NCI-H82 treated with DMSO at 0.1 percent for 48 hours (cell line): ENCODE results near the gene CHSY1.

Experiments
- DNase-seq: peaks from one replicate; lab custom pipeline; 2025; ENCODE audit not compliant: unreplicated experiment; lab: John Stamatoyannopoulos, UW

The CHSY1 gene

GRCh38 chr15:101267320-101268104 is 15.7 kb upstream of the CHSY1 start:
- no peak for DNase-seq

GRCh38 chr15:101266787-101267186 is 14.9 kb upstream of the CHSY1 start:
- DNase-seq = no peak

- DNase-seq = no peak
These were observed 14.2 kb upstream of the CHSY1 start for GRCh38 chr15:101266034-101266433.

- no peak for DNase-seq
These were observed 13.2 kb upstream of the CHSY1 start for GRCh38 chr15:101264911-101265641.

GRCh38 chr15:101264011-101264410 is 12.2 kb upstream of the CHSY1 start:
- DNase-seq = no peak

GRCh38 chr15:101262551-101262950 is 10.7 kb upstream of the CHSY1 start:
- DNase-seq = no peak

GRCh38 chr15:101258238-101259144 is 6.6 kb upstream of the CHSY1 start:
- peak; percentile 8 for DNase-seq

- no peak for DNase-seq
These were observed 4.9 kb upstream of the CHSY1 start for GRCh38 chr15:101256757-101257156.

GRCh38 chr15:101255615-101256241 is 3.9 kb upstream of the CHSY1 start:
- DNase-seq = peak; percentile 23

- no peak for DNase-seq
These were observed 3.2 kb upstream of the CHSY1 start for GRCh38 chr15:101255051-101255395.

GRCh38 chr15:101254157-101255050 is 2.6 kb upstream of the CHSY1 start:
- DNase-seq = no peak

GRCh38 chr15:101252836-101253235 is 988 bp upstream of the CHSY1 start:
- DNase-seq = no peak

GRCh38 chr15:101250873-101251829 is 697 bp downstream of the CHSY1 start:
- no peak for DNase-seq

- no peak for DNase-seq
These were observed 1.5 kb downstream of the CHSY1 start for GRCh38 chr15:101250341-101250831.

GRCh38 chr15:101248274-101248673 is 3.6 kb downstream of the CHSY1 start:
- DNase-seq = no peak

- DNase-seq = no peak
These were observed 4.8 kb downstream of the CHSY1 start for GRCh38 chr15:101246824-101247745.

- DNase-seq = no peak
These were observed 5.5 kb downstream of the CHSY1 start for GRCh38 chr15:101246391-101246790.
